Measurements from ENCODE around the gene RIPK1.

- TF ChIP-seq CTCF (conservative IDR thresholded peaks at IDR 0.05 in 1 of 2, IDR thresholded peaks at IDR 0.05 in 1 of 2; ENCODE audit: extremely low read depth in 1 of 2, insufficient read depth in 1 of 2, low read depth in 1 of 2, low read length in 2 of 2) (no peak), EZH2 (IDR thresholded peaks at IDR 0.05; ENCODE audit: borderline replicate concordance, low read length) (no peak)
Observed at GRCh38 chr6:3057063-3057770, 11.1 kb upstream of the RIPK1 start.

Data from mammary epithelial cell (primary cell).